ENCODE measurements around the gene MRPL20.

DNA sequence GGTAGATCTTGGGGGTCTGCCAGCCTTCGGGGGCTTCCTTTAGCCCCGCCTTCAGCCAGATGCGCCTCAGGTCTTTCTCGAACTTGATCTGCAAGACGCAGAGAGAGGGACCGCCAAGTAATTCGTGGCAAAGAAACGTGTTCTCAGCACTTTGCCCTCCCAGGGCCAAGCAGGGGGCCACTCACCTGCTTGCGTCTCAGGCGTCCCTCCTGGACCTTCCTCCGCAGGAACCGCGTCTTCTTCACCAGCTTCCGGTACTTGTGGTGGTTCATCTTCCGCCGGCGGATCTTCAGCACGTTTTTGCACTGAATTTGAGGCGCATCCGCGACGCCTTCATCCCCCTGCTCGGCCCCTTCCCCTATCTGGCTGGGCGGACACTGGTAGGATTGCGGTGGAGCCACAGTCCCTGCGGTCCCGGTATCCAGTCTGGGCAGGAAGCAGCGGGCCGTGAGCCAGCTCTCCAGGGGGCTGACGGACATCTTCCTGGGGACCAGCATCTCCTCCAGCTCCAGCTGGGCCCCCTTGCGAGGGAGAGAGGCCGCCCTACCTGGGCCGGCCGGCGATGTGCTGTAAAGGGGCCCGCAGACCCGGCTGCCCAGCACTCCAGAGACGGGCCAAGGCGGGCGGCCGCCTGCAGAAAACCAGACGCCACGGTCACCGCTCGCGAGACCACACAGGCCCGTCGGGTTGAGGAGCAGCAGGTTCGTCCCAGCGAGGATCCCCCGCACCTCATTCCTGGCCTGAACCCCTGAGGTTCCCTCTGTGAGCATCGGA is 33.1 kb downstream of the MRPL20 start:
- no peak for TF ChIP-seq HNF4A (conservative IDR thresholded peaks at IDR 0.05)
- TF ChIP-seq, protein P1, sequence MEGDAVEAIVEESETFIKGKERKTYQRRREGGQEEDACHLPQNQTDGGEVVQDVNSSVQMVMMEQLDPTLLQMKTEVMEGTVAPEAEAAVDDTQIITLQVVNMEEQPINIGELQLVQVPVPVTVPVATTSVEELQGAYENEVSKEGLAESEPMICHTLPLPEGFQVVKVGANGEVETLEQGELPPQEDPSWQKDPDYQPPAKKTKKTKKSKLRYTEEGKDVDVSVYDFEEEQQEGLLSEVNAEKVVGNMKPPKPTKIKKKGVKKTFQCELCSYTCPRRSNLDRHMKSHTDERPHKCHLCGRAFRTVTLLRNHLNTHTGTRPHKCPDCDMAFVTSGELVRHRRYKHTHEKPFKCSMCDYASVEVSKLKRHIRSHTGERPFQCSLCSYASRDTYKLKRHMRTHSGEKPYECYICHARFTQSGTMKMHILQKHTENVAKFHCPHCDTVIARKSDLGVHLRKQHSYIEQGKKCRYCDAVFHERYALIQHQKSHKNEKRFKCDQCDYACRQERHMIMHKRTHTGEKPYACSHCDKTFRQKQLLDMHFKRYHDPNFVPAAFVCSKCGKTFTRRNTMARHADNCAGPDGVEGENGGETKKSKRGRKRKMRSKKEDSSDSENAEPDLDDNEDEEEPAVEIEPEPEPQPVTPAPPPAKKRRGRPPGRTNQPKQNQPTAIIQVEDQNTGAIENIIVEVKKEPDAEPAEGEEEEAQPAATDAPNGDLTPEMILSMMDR (IDR thresholded peaks at IDR 0.05; ENCODE audit: low read depth, low read length, missing input control), result no peak
- no peak for TF ChIP-seq EGR1 (IDR thresholded peaks at IDR 0.05; ENCODE audit: low read depth in 2 of 2)
- TF ChIP-seq, protein P2, sequence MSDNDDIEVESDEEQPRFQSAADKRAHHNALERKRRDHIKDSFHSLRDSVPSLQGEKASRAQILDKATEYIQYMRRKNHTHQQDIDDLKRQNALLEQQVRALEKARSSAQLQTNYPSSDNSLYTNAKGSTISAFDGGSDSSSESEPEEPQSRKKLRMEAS (IDR thresholded peaks at IDR 0.05), result no peak
- TF ChIP-seq, protein P3, sequence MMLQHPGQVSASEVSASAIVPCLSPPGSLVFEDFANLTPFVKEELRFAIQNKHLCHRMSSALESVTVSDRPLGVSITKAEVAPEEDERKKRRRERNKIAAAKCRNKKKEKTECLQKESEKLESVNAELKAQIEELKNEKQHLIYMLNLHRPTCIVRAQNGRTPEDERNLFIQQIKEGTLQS (IDR thresholded peaks at IDR 0.05), result no peak

Data from liver (tissue), 3 donors.